ENCODE data around the gene PPFIA2.
"Not testable (repeated sequence)": the region's sequence is repeated elsewhere in the genome, so short reads cannot be mapped to it uniquely, and the experiment has no call there.

Gene PPFIA2

GRCh38 chr12:81615026-81615588 lies 144.0 kb downstream of the PPFIA2 start:
- Mint-ChIP-seq H3K4me3 (no peak overlapping the region), H3K9me3 (no peaks in the 10 kb centered on the region), H3K27me3 (no peaks in the 10 kb centered on the region), H3K27ac (no peak overlapping the region), H3K4me1 (ENCODE audit: low read depth) (no peaks in the 10 kb centered on the region), H3K36me3 (ENCODE audit: low read depth) (no peaks in the 10 kb centered on the region)
- DNase-seq = no peak

- H3K27me3 Mint-ChIP-seq = no peaks in the 10 kb centered on the region
- no peaks in the 10 kb centered on the region for H3K36me3 Mint-ChIP-seq (ENCODE audit: low read depth)
- H3K27ac Mint-ChIP-seq = no peak overlapping the region
- no peak overlapping the region for H3K4me3 Mint-ChIP-seq
- no peaks in the 10 kb centered on the region for H3K4me1 Mint-ChIP-seq (ENCODE audit: low read depth)
- H3K9me3 Mint-ChIP-seq = no peaks in the 10 kb centered on the region
- DNase-seq = no peak
Measured at GRCh38 chr12:81610955-81611889, 147.9 kb downstream of the PPFIA2 start.

GRCh38 chr12:81597928-81598604 lies 161.1 kb downstream of the PPFIA2 start:
- Mint-ChIP-seq H3K36me3 (ENCODE audit: low read depth) (no peaks in the 10 kb centered on the region), H3K27ac (no peak overlapping the region), H3K4me1 (ENCODE audit: low read depth) (no peaks in the 10 kb centered on the region), H3K9me3 (no peaks in the 10 kb centered on the region), H3K4me3 (no peak overlapping the region), H3K27me3 (no peaks in the 10 kb centered on the region)
- no peak for DNase-seq

GRCh38 chr12:81596558-81596957 lies 162.6 kb downstream of the PPFIA2 start:
- no peak for DNase-seq
- Mint-ChIP-seq H3K27me3 (no peaks in the 10 kb centered on the region), H3K4me3 (no peak overlapping the region), H3K4me1 (ENCODE audit: low read depth) (no peaks in the 10 kb centered on the region), H3K27ac (no peak overlapping the region), H3K36me3 (ENCODE audit: low read depth) (no peaks in the 10 kb centered on the region), H3K9me3 (no peaks in the 10 kb centered on the region)

GRCh38 chr12:81591256-81591655 lies 167.9 kb downstream of the PPFIA2 start:
- no peak for DNase-seq
- H3K4me3 Mint-ChIP-seq = no peak overlapping the region
- H3K27ac Mint-ChIP-seq = no peak overlapping the region
- peaks cover 6% of the 10 kb centered on the region for H3K9me3 Mint-ChIP-seq
- no peaks in the 10 kb centered on the region for H3K36me3 Mint-ChIP-seq (ENCODE audit: low read depth)
- H3K27me3 Mint-ChIP-seq = no peaks in the 10 kb centered on the region
- no peaks in the 10 kb centered on the region for H3K4me1 Mint-ChIP-seq (ENCODE audit: low read depth)

- not testable (repeated sequence) for H3K9me3 Mint-ChIP-seq; H3K36me3 Mint-ChIP-seq (ENCODE audit: low read depth); H3K4me3 Mint-ChIP-seq; H3K27me3 Mint-ChIP-seq; DNase-seq; H3K27ac Mint-ChIP-seq; H3K4me1 Mint-ChIP-seq (ENCODE audit: low read depth)
Measured at GRCh38 chr12:81590703-81591102, 168.4 kb downstream of the PPFIA2 start.

GRCh38 chr12:81588235-81589008 lies 170.7 kb downstream of the PPFIA2 start:
- H3K36me3 Mint-ChIP-seq (ENCODE audit: low read depth) = no peaks in the 10 kb centered on the region
- H3K4me1 Mint-ChIP-seq (ENCODE audit: low read depth) = no peaks in the 10 kb centered on the region
- no peaks in the 10 kb centered on the region for H3K27me3 Mint-ChIP-seq
- H3K27ac Mint-ChIP-seq = no peak overlapping the region
- H3K4me3 Mint-ChIP-seq = no peak overlapping the region
- DNase-seq = no peak
- H3K9me3 Mint-ChIP-seq = peaks cover 6% of the 10 kb centered on the region

GRCh38 chr12:81585787-81586186 lies 173.4 kb downstream of the PPFIA2 start:
- H3K4me1 Mint-ChIP-seq (ENCODE audit: low read depth) = no peaks in the 10 kb centered on the region
- no peaks in the 10 kb centered on the region for H3K36me3 Mint-ChIP-seq (ENCODE audit: low read depth)
- H3K27ac Mint-ChIP-seq = no peak overlapping the region
- no peaks in the 10 kb centered on the region for H3K27me3 Mint-ChIP-seq
- H3K9me3 Mint-ChIP-seq = peaks cover 3% of the 10 kb centered on the region
- no peak overlapping the region for H3K4me3 Mint-ChIP-seq
- DNase-seq = no peak

GRCh38 chr12:81573228-81573627 lies 185.9 kb downstream of the PPFIA2 start:
- DNase-seq = no peak

GRCh38 chr12:81572411-81572810 lies 186.7 kb downstream of the PPFIA2 start:
- no peak overlapping the region for H3K4me3 Mint-ChIP-seq
- no peaks in the 10 kb centered on the region for H3K36me3 Mint-ChIP-seq (ENCODE audit: low read depth)
- DNase-seq = no peak
- H3K27me3 Mint-ChIP-seq = no peaks in the 10 kb centered on the region
- H3K27ac Mint-ChIP-seq = no peak overlapping the region
- no peaks in the 10 kb centered on the region for H3K9me3 Mint-ChIP-seq
- no peaks in the 10 kb centered on the region for H3K4me1 Mint-ChIP-seq (ENCODE audit: low read depth)

More at GRCh38 chr12:81573228-81573627, 185.9 kb downstream of the PPFIA2 start:
- Mint-ChIP-seq H3K27ac (no peak overlapping the region), H3K27me3 (no peaks in the 10 kb centered on the region), H3K9me3 (no peaks in the 10 kb centered on the region), H3K4me3 (no peak overlapping the region), H3K36me3 (ENCODE audit: low read depth) (no peaks in the 10 kb centered on the region), H3K4me1 (ENCODE audit: low read depth) (no peaks in the 10 kb centered on the region)

GRCh38 chr12:81570234-81570633 lies 188.9 kb downstream of the PPFIA2 start:
- no peak for DNase-seq
- no peaks in the 10 kb centered on the region for H3K4me1 Mint-ChIP-seq (ENCODE audit: low read depth)

GRCh38 chr12:81564237-81564636 lies 194.9 kb downstream of the PPFIA2 start:
- H3K27ac Mint-ChIP-seq = no peak overlapping the region
- H3K9me3 Mint-ChIP-seq = no peaks in the 10 kb centered on the region
- no peaks in the 10 kb centered on the region for H3K36me3 Mint-ChIP-seq (ENCODE audit: low read depth)
- no peak overlapping the region for H3K4me3 Mint-ChIP-seq
- H3K4me1 Mint-ChIP-seq (ENCODE audit: low read depth) = no peaks in the 10 kb centered on the region
- H3K27me3 Mint-ChIP-seq = no peaks in the 10 kb centered on the region
- DNase-seq = no peak

More at GRCh38 chr12:81570234-81570633, 188.9 kb downstream of the PPFIA2 start:
- H3K36me3 Mint-ChIP-seq (ENCODE audit: low read depth) = no peaks in the 10 kb centered on the region
- no peaks in the 10 kb centered on the region for H3K27me3 Mint-ChIP-seq
- no peak overlapping the region for H3K4me3 Mint-ChIP-seq
- no peak overlapping the region for H3K27ac Mint-ChIP-seq
- H3K9me3 Mint-ChIP-seq = no peaks in the 10 kb centered on the region

- no peak for DNase-seq
- H3K27ac Mint-ChIP-seq = no peak overlapping the region
- H3K27me3 Mint-ChIP-seq = no peaks in the 10 kb centered on the region
- H3K9me3 Mint-ChIP-seq = no peaks in the 10 kb centered on the region
- no peaks in the 10 kb centered on the region for H3K36me3 Mint-ChIP-seq (ENCODE audit: low read depth)
- no peak overlapping the region for H3K4me3 Mint-ChIP-seq
- no peaks in the 10 kb centered on the region for H3K4me1 Mint-ChIP-seq (ENCODE audit: low read depth)
Measured at GRCh38 chr12:81558031-81558430, 201.1 kb downstream of the PPFIA2 start.

GRCh38 chr12:81546811-81547210 lies 212.3 kb downstream of the PPFIA2 start:
- H3K27me3 Mint-ChIP-seq = no peaks in the 10 kb centered on the region
- no peaks in the 10 kb centered on the region for H3K36me3 Mint-ChIP-seq (ENCODE audit: low read depth)
- H3K27ac Mint-ChIP-seq = no peak overlapping the region
- DNase-seq = no peak
- H3K4me1 Mint-ChIP-seq (ENCODE audit: low read depth) = no peaks in the 10 kb centered on the region
- no peak overlapping the region for H3K4me3 Mint-ChIP-seq
- no peaks in the 10 kb centered on the region for H3K9me3 Mint-ChIP-seq

Data from activated T-cell treated with anti-CD3 and anti-CD28 coated beads, Interleukin-2, amount 50 U/mL, for 24 hours (primary cell).